ENCODE data around the gene AXIN1.

DNA sequence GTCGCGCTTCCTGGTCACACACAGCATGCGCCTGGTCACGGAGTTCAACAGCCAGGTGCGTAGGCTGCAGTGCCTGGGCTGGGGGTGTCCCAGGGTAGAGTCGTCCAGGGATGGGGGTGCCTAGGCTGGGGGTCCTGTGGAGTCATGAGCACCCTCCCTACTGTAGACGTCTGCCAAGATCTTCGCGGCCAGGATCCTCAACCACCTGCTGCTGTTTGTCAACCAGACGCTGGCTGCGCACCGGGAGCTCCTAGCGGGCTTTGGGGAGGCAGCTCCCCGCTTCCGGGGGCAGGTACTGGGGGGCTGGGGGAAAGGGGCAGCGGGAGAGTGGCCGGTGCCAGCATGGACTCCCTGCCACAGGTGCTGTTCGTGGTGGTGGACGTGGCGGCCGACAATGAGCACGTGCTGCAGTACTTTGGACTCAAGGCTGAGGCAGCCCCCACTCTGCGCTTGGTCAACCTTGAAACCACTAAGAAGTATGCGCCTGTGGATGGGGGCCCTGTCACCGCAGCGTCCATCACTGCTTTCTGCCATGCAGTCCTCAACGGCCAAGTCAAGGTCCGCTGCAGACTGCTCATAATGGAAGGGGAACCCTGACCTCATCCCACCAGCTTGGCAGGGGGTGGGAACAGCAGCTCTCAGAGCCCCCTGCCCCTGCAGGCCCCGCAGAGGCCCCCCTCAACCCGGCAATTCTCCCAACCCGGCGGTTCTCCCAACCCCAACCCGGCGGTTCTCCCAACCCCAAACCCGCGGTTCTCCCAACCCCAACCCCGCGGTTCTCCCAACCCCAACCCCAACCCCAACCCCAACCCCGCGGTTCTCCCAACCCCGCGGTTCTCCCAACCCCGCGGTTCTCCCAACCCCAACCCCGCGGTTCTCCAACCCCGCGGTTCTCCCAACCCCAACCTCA lies 67.1 kb downstream of the AXIN1 start:
- TF ChIP-seq POLR2A (IDR thresholded peaks at IDR 0.05) = no peak
- TF ChIP-seq POLR2AphosphoS5 (IDR thresholded peaks at IDR 0.05) = no peak
